AG10803 (cell line): Measurements from ENCODE around the gene CEP152.

Experiments used
- DNase-seq: peaks from one replicate; pipeline ENCODE4 v3.0.0; 2010; ENCODE audit warnings: low read depth
- H3K4me3 ChIP-seq: 2 replicates; pipeline ENCODE4 v1.5.1; 2011; ENCODE audit warnings: mild to moderate bottlenecking, low read length, control low read depth
- CTCF ChIP-seq: conservative IDR thresholded peaks from 2 replicates; pipeline ENCODE4 v1.5.1; 2011; ENCODE audit warnings: mild to moderate bottlenecking, low read length, control low read depth, inconsistent platforms

The CEP152 gene

GRCh38 chr15:48785712-48786111 lies 25.2 kb downstream of the CEP152 start:
- H3K4me3 ChIP-seq, result no peak overlapping the region
- no peak for TF ChIP-seq CTCF
- DNase-seq, result no peak

- DNase-seq, result peak; percentile 31
- H3K4me3 ChIP-seq, result no peak overlapping the region
- no peak for TF ChIP-seq CTCF
Measured at GRCh38 chr15:48785195-48785594, 25.7 kb downstream of the CEP152 start.

- DNase-seq, result no peak
- H3K4me3 ChIP-seq, result no peak overlapping the region
- TF ChIP-seq CTCF, result no peak
Measured at GRCh38 chr15:48784756-48785155, 26.1 kb downstream of the CEP152 start.

GRCh38 chr15:48782911-48783310 lies 28.0 kb downstream of the CEP152 start:
- no peak for TF ChIP-seq CTCF
- no peak for DNase-seq
- no peak overlapping the region for H3K4me3 ChIP-seq

GRCh38 chr15:48781481-48782081 lies 29.3 kb downstream of the CEP152 start:
- no peak overlapping the region for H3K4me3 ChIP-seq
- TF ChIP-seq CTCF, result no peak
- no peak for DNase-seq

GRCh38 chr15:48781017-48781416 lies 29.9 kb downstream of the CEP152 start:
- DNase-seq, result no peak
- TF ChIP-seq CTCF, result no peak
- no peak overlapping the region for H3K4me3 ChIP-seq

GRCh38 chr15:48778331-48778730 lies 32.5 kb downstream of the CEP152 start:
- TF ChIP-seq CTCF, result no peak
- no peak overlapping the region for H3K4me3 ChIP-seq
- DNase-seq, result no peak
